Tibial artery (tissue), 4 donors: ENCODE measurements around the gene GALNT11.

Experiments
- DNase-seq, 2 donors: peaks; one replicate each; pipeline ENCODE4 v3.0.0-alpha.2; 2019
- H3K27ac ChIP-seq, 2 donors: fragments of 200-600 bp; sonication (generic) in 1 of 2; 1 replicate in 1 of 2; 2 replicates in 1 of 2; pipeline ENCODE4 v1.5.1; 2018 to 2019; ENCODE audit warnings: mild to moderate bottlenecking in 1 of 2
- H3K27me3 ChIP-seq, 2 donors: fragments of 200-600 bp; sonication (generic) in 1 of 2; one replicate each; pipeline versions ENCODE4 v1.5.1 to v1.6.0; 2016 to 2019
- H3K36me3 ChIP-seq, 3 donors: fragments of 200-600 bp; sonication (generic) in 2 of 3; one replicate each; pipeline ENCODE4 v1.5.1; 2016 to 2019; ENCODE audit warnings: mild to moderate bottlenecking in 2 of 3
- H3K4me1 ChIP-seq, 4 donors: fragments of 200-600 bp; sonication (generic) in 2 of 4; 1 replicate in 3 of 4; 2 replicates in 1 of 4; pipeline ENCODE4 v1.5.1; 2016 to 2019
- H3K4me3 ChIP-seq, 2 donors: fragments of 200-600 bp; sonication (generic) in 1 of 2; 1 replicate in 1 of 2; 2 replicates in 1 of 2; pipeline ENCODE4 v1.5.1; 2018 to 2019; ENCODE audit warnings: mild to moderate bottlenecking in 2 of 2
- H3K9me3 ChIP-seq, 3 donors: fragments of 200-600 bp; sonication (generic) in 1 of 3; one replicate each; pipeline ENCODE4 v1.5.1; 2016 to 2019
- CTCF ChIP-seq, 2 experiments: fragments of 200-600 bp in 1 of 2; fragments of 450-650 bp in 1 of 2; IDR thresholded peaks; one replicate each; pipeline ENCODE4 v1.5.1; 2017 to 2019; ENCODE audit warnings: antibody characterized with exemption in 2 of 2, mild to moderate bottlenecking in 1 of 2, moderate library complexity in 1 of 2
- intact Hi-C: fragments of 100-400 bp; cut with DNase I; formaldehyde crosslinking; loops from one replicate; pipeline ENCODE4 v1.15.0; 2023; ENCODE audit warnings: low total_unique reads

The GALNT11 gene

GRCh38 chr7:152133804-152134203 lies 108.3 kb downstream of the GALNT11 start:
- no peak for DNase-seq
- no peak for TF ChIP-seq CTCF (IDR thresholded peaks at IDR 0.05)
- peaks cover 0 to 6% (median 0%) of the 10 kb centered on the region in 4 donors for H3K4me1 ChIP-seq
- H3K4me3 ChIP-seq, result no peak overlapping the region
- H3K36me3 ChIP-seq, result peaks cover 33 to 71% (median 54%) of the 10 kb centered on the region in 3 donors
- no peaks in the 10 kb centered on the region for H3K27me3 ChIP-seq
- intact Hi-C loops, result no loop called here
- H3K27ac ChIP-seq, result no peak overlapping the region
- no peaks in the 10 kb centered on the region for H3K9me3 ChIP-seq

GRCh38 chr7:152136686-152137085 lies 111.2 kb downstream of the GALNT11 start:
- H3K4me1 ChIP-seq, result peaks cover 0 to 6% (median 0%) of the 10 kb centered on the region in 4 donors
- peaks cover 43 to 75% (median 56%) of the 10 kb centered on the region in 3 donors for H3K36me3 ChIP-seq
- no peak for TF ChIP-seq CTCF (IDR thresholded peaks at IDR 0.05)
- H3K9me3 ChIP-seq, result no peaks in the 10 kb centered on the region
- H3K27ac ChIP-seq, result no peak overlapping the region
- H3K27me3 ChIP-seq, result no peaks in the 10 kb centered on the region
- no peak for DNase-seq
- no peak overlapping the region for H3K4me3 ChIP-seq
- intact Hi-C loops, result no loop called here

- TF ChIP-seq CTCF (IDR thresholded peaks at IDR 0.05), result no peak
- intact Hi-C loops, result no loop called here
- Histone ChIP-seq H3K9me3 (no peaks in the 10 kb centered on the region), H3K36me3 (peaks cover 36 to 75% (median 52%) of the 10 kb centered on the region in 3 donors), H3K27ac (no peak overlapping the region), H3K4me1 (peaks cover 0 to 6% (median 0%) of the 10 kb centered on the region in 4 donors), H3K27me3 (no peaks in the 10 kb centered on the region), H3K4me3 (no peak overlapping the region)
- DNase-seq, result no peak
Observed at GRCh38 chr7:152137476-152138025, 112.1 kb downstream of the GALNT11 start.

GRCh38 chr7:152140067-152140466 lies 114.6 kb downstream of the GALNT11 start:
- Histone ChIP-seq H3K27me3 (no peaks in the 10 kb centered on the region), H3K4me3 (no peak overlapping the region), H3K27ac (no peak overlapping the region), H3K36me3 (peaks cover 32 to 85% (median 64%) of the 10 kb centered on the region in 3 donors), H3K9me3 (no peaks in the 10 kb centered on the region), H3K4me1 (peaks cover 0 to 6% (median 0%) of the 10 kb centered on the region in 4 donors)
- TF ChIP-seq CTCF (IDR thresholded peaks at IDR 0.05), result no peak
- intact Hi-C loops, result no loop called here
- DNase-seq, result no peak

- no peak for DNase-seq
- H3K4me1 ChIP-seq, result peaks cover 0 to 6% (median under 1%) of the 10 kb centered on the region in 4 donors
- no peak overlapping the region for H3K27ac ChIP-seq
- no peak overlapping the region for H3K4me3 ChIP-seq
- H3K27me3 ChIP-seq, result no peaks in the 10 kb centered on the region
- H3K9me3 ChIP-seq, result no peaks in the 10 kb centered on the region
- no peak for TF ChIP-seq CTCF (IDR thresholded peaks at IDR 0.05)
- intact Hi-C loops, result no loop called here
- peaks cover 36 to 88% (median 67%) of the 10 kb centered on the region in 3 donors for H3K36me3 ChIP-seq
Observed at GRCh38 chr7:152140560-152140959, 115.1 kb downstream of the GALNT11 start.
